Mesothelial cell of epicardium (in vitro differentiated cells): ENCODE results near the gene KLK2. TPM values are rescaled to one million over a fixed set of nuclear protein-coding genes. Genes with fewer than 3 reads are reported as not detected.

ENCODE experiments used
- DNase-seq, 2 experiments: peaks; one replicate each; pipeline ENCODE4 v3.0.0; 2021; ENCODE audit warnings: low spot score in 2 of 2; ENCODE audit not compliant: unreplicated experiment in 2 of 2
- H3K27ac Mint-ChIP-seq: 2 replicates; pipeline ENCODE4 v1.8.0; 2021; ENCODE audit warnings: mixed read lengths
- H3K27me3 Mint-ChIP-seq: 2 replicates; pipeline ENCODE4 v1.8.0; 2021; ENCODE audit warnings: low read depth, mixed read lengths
- H3K36me3 Mint-ChIP-seq: 2 replicates; pipeline ENCODE4 v1.8.0; 2021; ENCODE audit warnings: mixed read lengths
- H3K4me1 Mint-ChIP-seq: 2 replicates; pipeline ENCODE4 v1.8.0; 2021; ENCODE audit warnings: mixed read lengths
- H3K4me3 Mint-ChIP-seq: 2 replicates; pipeline ENCODE4 v1.8.0; 2021; ENCODE audit warnings: mild to moderate bottlenecking, moderate library complexity, mixed read lengths
- H3K9me3 Mint-ChIP-seq: 2 replicates; pipeline ENCODE4 v1.8.0; 2021; ENCODE audit warnings: mixed read lengths
- CTCF ChIP-seq: fragments of 200-600 bp; sonication (generic); IDR thresholded peaks from one replicate; pipeline ENCODE4 v1.5.0; 2021; ENCODE audit warnings: antibody characterized with exemption; ENCODE audit not compliant: unreplicated experiment
- total RNA-seq: library from RNA; stranded (reverse); gene quantifications from 3 replicates; pipeline ENCODE4 v1.2.1, GENCODE V29; 2021

Gene KLK2
- total RNA-seq, 1 donor from 2014 or later = not detected

GRCh38 chr19:50876456-50876855, 3.2 kb downstream of the KLK2 start:
- no peaks in the 10 kb centered on the region for H3K4me1 Mint-ChIP-seq
- no peaks in the 10 kb centered on the region for H3K9me3 Mint-ChIP-seq
- no peak overlapping the region for H3K27ac Mint-ChIP-seq

DNA sequence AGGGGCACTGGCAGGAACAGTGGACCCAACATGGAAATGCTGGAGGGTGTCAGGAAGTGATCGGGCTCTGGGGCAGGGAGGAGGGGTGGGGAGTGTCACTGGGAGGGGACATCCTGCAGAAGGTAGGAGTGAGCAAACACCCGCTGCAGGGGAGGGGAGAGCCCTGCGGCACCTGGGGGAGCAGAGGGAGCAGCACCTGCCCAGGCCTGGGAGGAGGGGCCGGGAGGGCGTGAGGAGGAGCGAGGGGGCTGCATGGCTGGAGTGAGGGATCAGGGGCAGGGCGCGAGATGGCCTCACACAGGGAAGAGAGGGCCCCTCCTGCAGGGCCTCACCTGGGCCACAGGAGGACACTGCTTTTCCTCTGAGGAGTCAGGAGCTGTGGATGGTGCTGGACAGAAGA, 4.1 kb downstream of the KLK2 start:
- Mint-ChIP-seq H3K4me3 (no peak overlapping the region), H3K9me3 (no peaks in the 10 kb centered on the region), H3K27ac (no peak overlapping the region), H3K4me1 (no peaks in the 10 kb centered on the region), H3K27me3 (peaks cover 56% of the 10 kb centered on the region), H3K36me3 (no peaks in the 10 kb centered on the region)
- DNase-seq = no peak
- TF ChIP-seq CTCF = no peak

More at GRCh38 chr19:50876456-50876855, 3.2 kb downstream of the KLK2 start:
- no peaks in the 10 kb centered on the region for H3K36me3 Mint-ChIP-seq
- H3K4me3 Mint-ChIP-seq = no peak overlapping the region
- H3K27me3 Mint-ChIP-seq = peaks cover 53% of the 10 kb centered on the region
- TF ChIP-seq CTCF = no peak
- no peak for DNase-seq

DNA sequence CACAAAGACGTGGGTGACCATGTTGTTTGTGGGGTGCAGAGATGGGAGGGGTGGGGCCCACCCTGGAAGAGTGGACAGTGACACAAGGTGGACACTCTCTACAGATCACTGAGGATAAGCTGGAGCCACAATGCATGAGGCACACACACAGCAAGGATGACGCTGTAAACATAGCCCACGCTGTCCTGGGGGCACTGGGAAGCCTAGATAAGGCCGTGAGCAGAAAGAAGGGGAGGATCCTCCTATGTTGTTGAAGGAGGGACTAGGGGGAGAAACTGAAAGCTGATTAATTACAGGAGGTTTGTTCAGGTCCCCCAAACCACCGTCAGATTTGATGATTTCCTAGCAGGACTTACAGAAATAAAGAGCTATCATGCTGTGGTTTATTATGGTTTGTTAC, 5.6 kb downstream of the KLK2 start:
- no peak overlapping the region for H3K27ac Mint-ChIP-seq
- TF ChIP-seq CTCF = no peak
- peaks cover 63% of the 10 kb centered on the region for H3K27me3 Mint-ChIP-seq
- no peaks in the 10 kb centered on the region for H3K36me3 Mint-ChIP-seq
- no peaks in the 10 kb centered on the region for H3K4me1 Mint-ChIP-seq
- no peak overlapping the region for H3K4me3 Mint-ChIP-seq
- DNase-seq = no peak
- no peaks in the 10 kb centered on the region for H3K9me3 Mint-ChIP-seq

DNA sequence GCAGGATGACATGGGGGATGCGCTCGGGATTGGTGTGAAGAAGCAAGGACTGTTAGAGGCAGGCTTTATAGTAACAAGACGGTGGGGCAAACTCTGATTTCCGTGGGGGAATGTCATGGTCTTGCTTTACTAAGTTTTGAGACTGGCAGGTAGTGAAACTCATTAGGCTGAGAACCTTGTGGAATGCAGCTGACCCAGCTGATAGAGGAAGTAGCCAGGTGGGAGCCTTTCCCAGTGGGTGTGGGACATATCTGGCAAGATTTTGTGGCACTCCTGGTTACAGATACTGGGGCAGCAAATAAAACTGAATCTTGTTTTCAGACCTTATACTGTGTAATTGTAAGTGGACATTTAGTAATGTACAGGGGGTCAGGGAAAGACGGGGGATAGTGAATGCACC, 7.0 kb downstream of the KLK2 start:
- Mint-ChIP-seq H3K9me3 (no peaks in the 10 kb centered on the region), H3K4me3 (no peak overlapping the region), H3K36me3 (no peaks in the 10 kb centered on the region), H3K27ac (no peak overlapping the region), H3K4me1 (no peaks in the 10 kb centered on the region), H3K27me3 (peaks cover 77% of the 10 kb centered on the region)
- no peak for TF ChIP-seq CTCF
- no peak for DNase-seq

DNA sequence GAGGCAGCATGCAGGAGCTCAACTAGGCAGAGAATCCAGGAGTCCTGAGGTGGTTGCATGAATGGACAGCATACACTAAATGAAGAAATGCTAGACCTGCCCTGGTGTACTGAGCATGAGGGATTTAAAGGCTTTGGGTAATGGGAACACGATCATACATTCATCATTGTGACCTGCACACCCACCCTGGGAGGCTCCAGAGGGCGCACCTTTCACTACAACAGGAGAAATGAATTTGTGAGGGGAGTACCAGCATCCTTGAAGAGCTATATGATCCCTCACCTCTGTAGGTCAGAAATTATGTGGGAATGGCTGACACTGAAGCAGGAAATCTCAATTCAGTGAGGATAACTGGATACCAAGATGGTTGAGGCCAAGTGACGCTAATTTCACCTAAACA, 8.9 kb downstream of the KLK2 start:
- no peak overlapping the region for H3K4me3 Mint-ChIP-seq
- H3K36me3 Mint-ChIP-seq = no peaks in the 10 kb centered on the region
- peaks cover 91% of the 10 kb centered on the region for H3K27me3 Mint-ChIP-seq
- H3K9me3 Mint-ChIP-seq = no peaks in the 10 kb centered on the region
- H3K4me1 Mint-ChIP-seq = no peaks in the 10 kb centered on the region
- H3K27ac Mint-ChIP-seq = no peak overlapping the region
- no peak for TF ChIP-seq CTCF
- no peak for DNase-seq

- no peaks in the 10 kb centered on the region for H3K4me1 Mint-ChIP-seq
Measured at GRCh38 chr19:50889638-50890037, 16.4 kb downstream of the KLK2 start.

More at GRCh38 chr19:50889638-50890037, 16.4 kb downstream of the KLK2 start:
- no peak overlapping the region for H3K27ac Mint-ChIP-seq
- no peaks in the 10 kb centered on the region for H3K9me3 Mint-ChIP-seq
- no peak for DNase-seq
- peaks cover 77% of the 10 kb centered on the region for H3K27me3 Mint-ChIP-seq
- TF ChIP-seq CTCF = no peak
- no peak overlapping the region for H3K4me3 Mint-ChIP-seq
- no peaks in the 10 kb centered on the region for H3K36me3 Mint-ChIP-seq
